ENCODE data around the gene RNF212.

RNF212 gene

GRCh38 chr4:1115528-1116293 lies 2.3 kb upstream of the RNF212 start:
- DNase-seq, result no peak

- no peak for DNase-seq
Measured at GRCh38 chr4:1112821-1113182, 562 bp downstream of the RNF212 start.

GRCh38 chr4:1112174-1112820 lies 1.1 kb downstream of the RNF212 start:
- no peak for DNase-seq

GRCh38 chr4:1111259-1111809 lies 2.0 kb downstream of the RNF212 start:
- no peak for DNase-seq

- DNase-seq, result no peak
Measured at GRCh38 chr4:1109898-1110506, 3.4 kb downstream of the RNF212 start.

GRCh38 chr4:1109333-1109732 lies 4.0 kb downstream of the RNF212 start:
- no peak for DNase-seq

GRCh38 chr4:1105662-1106061 lies 7.7 kb downstream of the RNF212 start:
- no peak for DNase-seq

GRCh38 chr4:1105067-1105466 lies 8.3 kb downstream of the RNF212 start:
- DNase-seq, result no peak

- DNase-seq, result no peak
Measured at GRCh38 chr4:1104647-1105046, 8.7 kb downstream of the RNF212 start.

GRCh38 chr4:1099684-1100335 lies 13.6 kb downstream of the RNF212 start:
- DNase-seq, result no peak

- DNase-seq, result no peak
Measured at GRCh38 chr4:1099270-1099669, 14.1 kb downstream of the RNF212 start.

GRCh38 chr4:1098311-1098925 lies 14.9 kb downstream of the RNF212 start:
- DNase-seq, result no peak

- no peak for DNase-seq
Measured at GRCh38 chr4:1097553-1097952, 15.8 kb downstream of the RNF212 start.

- no peak for DNase-seq
Measured at GRCh38 chr4:1096841-1097240, 16.5 kb downstream of the RNF212 start.

- no peak for DNase-seq
Measured at GRCh38 chr4:1094336-1094690, 19.1 kb downstream of the RNF212 start.

- no peak for DNase-seq
Measured at GRCh38 chr4:1093391-1094335, 19.7 kb downstream of the RNF212 start.

- DNase-seq, result no peak
Measured at GRCh38 chr4:1092983-1093361, 20.4 kb downstream of the RNF212 start.

- no peak for DNase-seq
Measured at GRCh38 chr4:1092026-1092982, 21.1 kb downstream of the RNF212 start.

GRCh38 chr4:1091561-1091995 lies 21.8 kb downstream of the RNF212 start:
- no peak for DNase-seq
